CD4-positive, alpha-beta memory T cell (primary cell): Measurements from ENCODE around the gene TMEM178B. TPM values are rescaled to one million over a fixed set of nuclear protein-coding genes. Genes with fewer than 3 reads are reported as not detected.

Experiments
- CTCF ChIA-PET: fragments of 350-600 bp; sonication (Branson Sonifier 250); formaldehyde crosslinking; loops from one replicate; lab custom pipeline; 2021; ENCODE audit warnings: inconsistent platforms; ENCODE audit not compliant: partially characterized antibody; lab: Charles Lee
- POLR2A ChIA-PET: fragments of 350-600 bp; sonication (Branson Sonifier 250); formaldehyde crosslinking; loops from one replicate; lab custom pipeline; 2021; ENCODE audit not compliant: partially characterized antibody; lab: Charles Lee
- DNase-seq, 5 donors: peaks; one replicate each; pipeline versions ENCODE4 v3.0.0 to v3.0.0-alpha.2; 2020 to 2022; ENCODE audit warnings: mixed read lengths in 1 of 5
- H3K27ac ChIP-seq: one replicate; pipeline ENCODE4 v1.7.0; 2013; ENCODE audit warnings: low read depth, low read length
- H3K27me3 ChIP-seq: 2 replicates; pipeline ENCODE4 v1.7.0; 2013; ENCODE audit warnings: mild to moderate bottlenecking, low read length, moderate library complexity; ENCODE audit not compliant: insufficient read depth
- H3K36me3 ChIP-seq: 2 replicates; pipeline ENCODE4 v1.7.0; 2013; ENCODE audit warnings: mild to moderate bottlenecking, low read length, moderate library complexity; ENCODE audit not compliant: insufficient read depth
- H3K4me1 ChIP-seq: 2 replicates; pipeline ENCODE4 v1.7.0; 2013; ENCODE audit warnings: mild to moderate bottlenecking, low read length, moderate library complexity; ENCODE audit not compliant: insufficient read depth
- H3K4me3 ChIP-seq, 2 donors: one replicate each; pipeline ENCODE4 v1.7.0; 2013; ENCODE audit warnings: low read length in 2 of 2, mild to moderate bottlenecking in 1 of 2
- H3K9me3 ChIP-seq, 2 donors: one replicate each; pipeline ENCODE4 v1.7.0; 2013; ENCODE audit warnings: low read length in 2 of 2, control low read depth in 1 of 2; ENCODE audit not compliant: control insufficient read depth in 1 of 2
- H3K27ac Mint-ChIP-seq, 7 donors: one replicate each; pipeline ENCODE4 v1.8.0; 2020 to 2021; ENCODE audit warnings: mixed read lengths in 7 of 7, mild to moderate bottlenecking in 6 of 7, inconsistent platforms in 3 of 7, moderate library complexity in 3 of 7
- H3K27me3 Mint-ChIP-seq, 2 donors: one replicate each; pipeline ENCODE4 v1.8.0; 2020 to 2021; ENCODE audit warnings: mixed read lengths in 2 of 2
- H3K36me3 Mint-ChIP-seq, 2 donors: one replicate each; pipeline ENCODE4 v1.8.0; 2020 to 2021; ENCODE audit warnings: mixed read lengths in 2 of 2, inconsistent platforms in 1 of 2, mild to moderate bottlenecking in 1 of 2
- H3K4me1 Mint-ChIP-seq, 4 donors: one replicate each; pipeline ENCODE4 v1.8.0; 2020 to 2021; ENCODE audit warnings: mixed read lengths in 4 of 4, mild to moderate bottlenecking in 1 of 4
- H3K4me3 Mint-ChIP-seq, 8 donors: one replicate each; pipeline ENCODE4 v1.8.0; 2020 to 2021; ENCODE audit warnings: mixed read lengths in 8 of 8, mild to moderate bottlenecking in 7 of 8, moderate library complexity in 6 of 8, inconsistent platforms in 3 of 8
- H3K9me3 Mint-ChIP-seq, 8 donors: one replicate each; pipeline ENCODE4 v1.8.0; 2020 to 2021; ENCODE audit warnings: mixed read lengths in 8 of 8, mild to moderate bottlenecking in 5 of 8, inconsistent platforms in 3 of 8, moderate library complexity in 1 of 8
- intact Hi-C: fragments of 100-400 bp; cut with micrococcal nuclease; formaldehyde crosslinking; loops from one replicate; pipeline ENCODE4 v1.15.1; 2023
- polyA plus RNA-seq, 2 donors: library from polyadenylated mRNA; unstranded; fragments of 300-500 nt; fragmentation: Illumina TruSeq; gene quantifications; one replicate each; pipeline ENCODE4 v1.2.3, GENCODE V29; 2021
- total RNA-seq, 2 experiments: library from RNA; stranded (reverse); gene quantifications; one replicate each; pipeline ENCODE4 v1.2.3, GENCODE V29; 2021

Gene TMEM178B
- total and polyA plus RNA-seq, 4 experiments from 2014 or later, result 0.20 to 0.89 (median 0.49) TPM

DNA sequence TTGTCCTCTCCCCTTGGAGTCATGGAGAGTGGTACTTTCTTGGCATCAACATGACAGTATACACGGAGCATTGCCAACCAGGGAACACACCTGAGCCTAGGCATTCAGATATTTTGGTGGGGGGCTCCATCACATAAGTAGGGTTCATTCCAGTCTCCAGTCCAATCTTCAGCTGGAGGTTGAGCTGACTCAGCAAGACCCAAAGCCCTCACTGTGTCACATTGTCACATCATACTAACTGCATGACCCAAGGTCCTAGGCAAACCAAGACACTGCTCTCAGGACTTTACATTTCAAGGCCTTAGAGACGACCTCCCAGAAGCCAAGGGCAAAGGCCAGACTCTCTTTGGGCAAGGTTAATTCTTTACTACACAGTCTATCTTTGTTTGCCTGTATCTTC lies 190.1 kb downstream of the TMEM178B start:
- no peaks in the 10 kb centered on the region for H3K36me3 Mint-ChIP-seq
- H3K27ac ChIP-seq, result no peak overlapping the region
- intact Hi-C loops, result no loop called here

GRCh38 chr7:141264511-141264910 lies 190.6 kb downstream of the TMEM178B start:
- CTCF ChIA-PET, result no interaction called here

More for the DNA sequence above, 190.1 kb downstream of the TMEM178B start:
- no peak overlapping the region for H3K4me3 Mint-ChIP-seq
- peaks cover 0 to 13% (median 5%) of the 10 kb centered on the region in 4 donors for H3K4me1 Mint-ChIP-seq
- Histone ChIP-seq H3K36me3 (no peaks in the 10 kb centered on the region), H3K27me3 (no peaks in the 10 kb centered on the region), H3K4me3 (no peak overlapping the region), H3K9me3 (no peaks in the 10 kb centered on the region), H3K4me1 (no peaks in the 10 kb centered on the region)
- no peak overlapping the region for H3K27ac Mint-ChIP-seq
- no peak for DNase-seq
- H3K9me3 Mint-ChIP-seq, result peaks cover 3 to 20% (median 8%) of the 10 kb centered on the region in 8 donors
- H3K27me3 Mint-ChIP-seq, result peaks cover 3 to 5% of the 10 kb centered on the region in 2 donors
- CTCF ChIA-PET, result no interaction called here
- POLR2A ChIA-PET, result no interaction called here

DNA sequence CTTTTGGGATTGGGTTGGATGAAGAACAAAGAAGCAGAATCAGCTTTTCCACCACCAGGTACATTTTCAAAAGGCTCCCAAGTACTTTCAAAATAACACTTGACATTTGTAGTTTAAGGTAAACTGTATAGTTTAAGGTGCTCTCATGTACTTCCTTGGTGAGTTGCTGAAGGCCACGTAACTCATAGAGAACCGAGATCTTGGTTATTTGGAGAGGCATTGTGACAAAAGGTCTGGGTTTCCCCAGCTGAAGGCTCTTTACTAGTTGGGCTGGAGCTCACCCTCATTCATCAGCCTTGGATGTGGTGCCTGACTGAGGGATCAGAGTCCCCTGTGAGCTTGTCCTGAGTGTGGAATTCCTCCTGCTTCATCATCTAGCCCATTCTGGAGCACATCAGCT lies 191.8 kb downstream of the TMEM178B start:
- H3K9me3 ChIP-seq, result no peaks in the 10 kb centered on the region
- no peak overlapping the region for H3K27ac ChIP-seq
- Mint-ChIP-seq H3K27me3 (peaks cover 3 to 5% of the 10 kb centered on the region in 2 donors), H3K27ac (no peak overlapping the region), H3K4me3 (no peak overlapping the region), H3K9me3 (peaks cover 0 to 4% (median 2%) of the 10 kb centered on the region in 8 donors), H3K4me1 (peaks cover 0 to 13% (median 5%) of the 10 kb centered on the region in 4 donors), H3K36me3 (no peaks in the 10 kb centered on the region)
- no peaks in the 10 kb centered on the region for H3K4me1 ChIP-seq
- no peak for DNase-seq
- intact Hi-C loops, result no loop called here
- CTCF ChIA-PET, result no interaction called here
- no peak overlapping the region for H3K4me3 ChIP-seq
- H3K27me3 ChIP-seq, result no peaks in the 10 kb centered on the region
- H3K36me3 ChIP-seq, result no peaks in the 10 kb centered on the region
- POLR2A ChIA-PET, result no interaction called here

More at GRCh38 chr7:141264511-141264910, 190.6 kb downstream of the TMEM178B start:
- Histone ChIP-seq H3K4me1 (no peaks in the 10 kb centered on the region), H3K9me3 (no peaks in the 10 kb centered on the region), H3K27me3 (no peaks in the 10 kb centered on the region), H3K36me3 (no peaks in the 10 kb centered on the region), H3K4me3 (no peak overlapping the region), H3K27ac (no peak overlapping the region)
- no peaks in the 10 kb centered on the region for H3K36me3 Mint-ChIP-seq
- peaks cover 2 to 14% (median 6%) of the 10 kb centered on the region in 8 donors for H3K9me3 Mint-ChIP-seq
- H3K4me1 Mint-ChIP-seq, result peaks cover 0 to 13% (median 5%) of the 10 kb centered on the region in 4 donors
- DNase-seq, result no peak
- H3K27me3 Mint-ChIP-seq, result peaks cover 3 to 5% of the 10 kb centered on the region in 2 donors
- POLR2A ChIA-PET, result no interaction called here
- no peak overlapping the region for H3K4me3 Mint-ChIP-seq
- intact Hi-C loops, result no loop called here
- H3K27ac Mint-ChIP-seq, result no peak overlapping the region

- H3K4me3 Mint-ChIP-seq, result no peak overlapping the region
- DNase-seq, result no peak
- no peak overlapping the region for H3K27ac ChIP-seq
- peaks cover 0 to 2% (median 0%) of the 10 kb centered on the region in 8 donors for H3K9me3 Mint-ChIP-seq
- POLR2A ChIA-PET, result no interaction called here
- H3K27me3 Mint-ChIP-seq, result peaks cover 0 to 3% of the 10 kb centered on the region in 2 donors
- no peaks in the 10 kb centered on the region for H3K4me1 ChIP-seq
- peaks cover 0 to 7% (median under 1%) of the 10 kb centered on the region in 4 donors for H3K4me1 Mint-ChIP-seq
- no peak overlapping the region for H3K4me3 ChIP-seq
- CTCF ChIA-PET, result no interaction called here
- H3K9me3 ChIP-seq, result no peaks in the 10 kb centered on the region
- H3K36me3 ChIP-seq, result no peaks in the 10 kb centered on the region
- H3K27me3 ChIP-seq, result no peaks in the 10 kb centered on the region
- intact Hi-C loops, result no loop called here
- no peaks in the 10 kb centered on the region for H3K36me3 Mint-ChIP-seq
- no peak overlapping the region for H3K27ac Mint-ChIP-seq
Observed at GRCh38 chr7:141268614-141269013, 194.8 kb downstream of the TMEM178B start.

- Histone ChIP-seq H3K27ac (no peak overlapping the region), H3K4me1 (no peaks in the 10 kb centered on the region), H3K9me3 (no peaks in the 10 kb centered on the region), H3K27me3 (no peaks in the 10 kb centered on the region), H3K4me3 (no peak overlapping the region), H3K36me3 (no peaks in the 10 kb centered on the region)
- Mint-ChIP-seq H3K4me1 (no peaks in the 10 kb centered on the region), H3K36me3 (no peaks in the 10 kb centered on the region), H3K27ac (no peak overlapping the region), H3K27me3 (no peaks in the 10 kb centered on the region), H3K9me3 (no peaks in the 10 kb centered on the region), H3K4me3 (no peak overlapping the region)
- ChIA-PET CTCF (no interaction called here), POLR2A (no interaction called here)
- DNase-seq, result no peak
- intact Hi-C loops, result no loop called here
Observed at GRCh38 chr7:141271451-141271850, 197.6 kb downstream of the TMEM178B start.

GRCh38 chr7:141272417-141272816 lies 198.6 kb downstream of the TMEM178B start:
- intact Hi-C loops, result no loop called here
- no peak overlapping the region for H3K27ac Mint-ChIP-seq
- POLR2A ChIA-PET, result no interaction called here
- no peaks in the 10 kb centered on the region for H3K9me3 Mint-ChIP-seq
- no peak for DNase-seq
- no peaks in the 10 kb centered on the region for H3K4me1 Mint-ChIP-seq
- Histone ChIP-seq H3K27ac (no peak overlapping the region), H3K9me3 (no peaks in the 10 kb centered on the region), H3K27me3 (no peaks in the 10 kb centered on the region), H3K36me3 (no peaks in the 10 kb centered on the region), H3K4me1 (no peaks in the 10 kb centered on the region), H3K4me3 (no peak overlapping the region)
- H3K4me3 Mint-ChIP-seq, result no peak overlapping the region
- CTCF ChIA-PET, result no interaction called here
- no peaks in the 10 kb centered on the region for H3K27me3 Mint-ChIP-seq
- H3K36me3 Mint-ChIP-seq, result no peaks in the 10 kb centered on the region

GRCh38 chr7:141275350-141275749 lies 201.5 kb downstream of the TMEM178B start:
- Histone ChIP-seq H3K4me3 (no peak overlapping the region), H3K4me1 (no peaks in the 10 kb centered on the region), H3K9me3 (no peaks in the 10 kb centered on the region), H3K36me3 (no peaks in the 10 kb centered on the region), H3K27ac (no peak overlapping the region), H3K27me3 (no peaks in the 10 kb centered on the region)
- Mint-ChIP-seq H3K27ac (no peak overlapping the region), H3K36me3 (no peaks in the 10 kb centered on the region), H3K27me3 (no peaks in the 10 kb centered on the region), H3K4me3 (no peak overlapping the region), H3K4me1 (peaks cover 0 to 2% (median 0%) of the 10 kb centered on the region in 4 donors), H3K9me3 (no peaks in the 10 kb centered on the region)
- intact Hi-C loops, result no loop called here
- no peak for DNase-seq
- ChIA-PET POLR2A (no interaction called here), CTCF (interaction anchor here (0.6 kb wide), 1 partner anchor 381 kb away, joined by 3 read pairs; no protein-coding TSS in a partner anchor)
